OCI-LY3 (cell line): ENCODE data around the gene CEBPB.
"Not testable (repeated sequence)": the region's sequence is repeated elsewhere in the genome, so short reads cannot be mapped to it uniquely, and the experiment has no call there.

ENCODE experiments used
- H2AFZ ChIP-seq: fragments of 200-600, 300-600 bp; shearing (Covaris generic); 2 replicates; pipeline ENCODE4 v1.6.0; 2014; ENCODE audit warnings: antibody characterized with exemption, low read depth, low read length
- H3K27ac ChIP-seq: fragments of 200-600, 300-600 bp; sonication (generic); 2 replicates; pipeline ENCODE4 v1.5.1; 2014; ENCODE audit warnings: mild to moderate bottlenecking, low read length, moderate library complexity, mixed read lengths
- H3K27me3 ChIP-seq: fragments of 200-600, 300-600 bp; sonication (generic); 2 replicates; pipeline ENCODE4 v1.6.1; 2014; ENCODE audit warnings: low read depth, low read length, mixed read lengths
- H3K36me3 ChIP-seq: fragments of 200-600, 300-600 bp; sonication (generic); replicated peaks from 2 replicates; pipeline ENCODE3; 2014; ENCODE audit warnings: low read depth, low read length, mixed read lengths
- H3K4me1 ChIP-seq: fragments of 300-600, 200-600 bp; sonication (generic); 2 replicates; pipeline ENCODE4 v1.6.1; 2014; ENCODE audit warnings: low read length, mixed read lengths
- H3K4me2 ChIP-seq: fragments of 200-600, 300-600 bp; sonication (generic); 2 replicates; pipeline ENCODE4 v1.6.1; 2014; ENCODE audit warnings: low read length, mixed read lengths
- H3K4me3 ChIP-seq: fragments of 300-600, 200-600 bp; sonication (generic); 2 replicates; pipeline ENCODE4 v1.5.1; 2014; ENCODE audit warnings: antibody characterized with exemption, mild to moderate bottlenecking, low read length, moderate library complexity
- H3K79me2 ChIP-seq: fragments of 300-600, 200-600 bp; shearing (Covaris generic); 2 replicates; pipeline ENCODE4 v1.6.1; 2014; ENCODE audit warnings: mild to moderate bottlenecking, low read length, mixed read lengths
- H3K9ac ChIP-seq: fragments of 300-600, 200-600 bp; shearing (Covaris generic); 2 replicates; pipeline ENCODE4 v1.6.0; 2014; ENCODE audit warnings: mild to moderate bottlenecking, low read length, moderate library complexity
- H3K9me3 ChIP-seq: fragments of 200-600, 300-600 bp; shearing (Covaris generic); 2 replicates; pipeline ENCODE4 v1.6.1; 2014; ENCODE audit warnings: low read length, mixed read lengths; ENCODE audit not compliant: insufficient read depth
- H4K20me1 ChIP-seq: fragments of 200-600, 300-600 bp; sonication (generic); 2 replicates; pipeline ENCODE4 v1.6.1; 2016; ENCODE audit warnings: low read length, mixed read lengths; ENCODE audit not compliant: insufficient read depth
- CTCF ChIP-seq: fragments of 200-600, 300-600 bp; sonication (generic); IDR thresholded peaks from 2 replicates; pipeline ENCODE4 v1.5.1; 2014; ENCODE audit warnings: antibody characterized with exemption, low read length, low read depth
- EZH2phosphoT487 ChIP-seq: fragments of 200-600 bp; shearing (Covaris generic); IDR thresholded peaks from 2 replicates; pipeline ENCODE4 v1.6.1; 2018; ENCODE audit warnings: antibody characterized with exemption, mixed run types, low read depth

CEBPB gene

GRCh38 chr20:50202677-50203076 is 12.0 kb downstream of the CEBPB start:
- H3K4me1 ChIP-seq = no peaks in the 10 kb centered on the region
- no peak overlapping the region for H3K4me2 ChIP-seq
- no peaks in the 10 kb centered on the region for H3K79me2 ChIP-seq
- H3K9me3 ChIP-seq = 0 out of 2 replicates have a peak, but pooled peaks cover 6% of the 10 kb centered on the region
- peaks cover 30% of the 10 kb centered on the region; the same call in 1 of the 2 replicates for H3K27me3 ChIP-seq
- no peak overlapping the region for H3K4me3 ChIP-seq
- H4K20me1 ChIP-seq = no peaks in the 10 kb centered on the region
- H3K27ac ChIP-seq = no peak overlapping the region
- TF ChIP-seq EZH2phosphoT487 (no peak), CTCF (no peak)
- no peak overlapping the region for H2AFZ ChIP-seq
- H3K9ac ChIP-seq = no peak overlapping the region
- H3K36me3 ChIP-seq = no peaks in the 10 kb centered on the region

- Histone ChIP-seq H4K20me1 (no peaks in the 10 kb centered on the region), H3K4me3 (no peak overlapping the region), H3K27me3 (peaks cover 41% of the 10 kb centered on the region), H3K4me2 (no peak overlapping the region), H3K36me3 (no peaks in the 10 kb centered on the region), H3K9ac (no peak overlapping the region), H3K79me2 (no peaks in the 10 kb centered on the region), H3K27ac (no peak overlapping the region), H2AFZ (no peak overlapping the region), H3K9me3 (0 out of 2 replicates have a peak, but pooled peaks cover 6% of the 10 kb centered on the region), H3K4me1 (no peaks in the 10 kb centered on the region)
- TF ChIP-seq EZH2phosphoT487 (no peak), CTCF (no peak)
Observed at GRCh38 chr20:50203951-50204937, 13.6 kb downstream of the CEBPB start.

- peaks cover 57% of the 10 kb centered on the region for H3K27me3 ChIP-seq
- no peak overlapping the region for H2AFZ ChIP-seq
- H3K27ac ChIP-seq = no peak overlapping the region
- H3K9me3 ChIP-seq = 0 out of 2 replicates have a peak, but pooled peaks cover 6% of the 10 kb centered on the region
- no peaks in the 10 kb centered on the region for H3K79me2 ChIP-seq
- H3K4me3 ChIP-seq = no peak overlapping the region
- H4K20me1 ChIP-seq = no peaks in the 10 kb centered on the region
- TF ChIP-seq EZH2phosphoT487 (no peak), CTCF (no peak)
- H3K4me1 ChIP-seq = no peaks in the 10 kb centered on the region
- no peaks in the 10 kb centered on the region for H3K36me3 ChIP-seq
- H3K4me2 ChIP-seq = no peak overlapping the region
- no peak overlapping the region for H3K9ac ChIP-seq
Observed at GRCh38 chr20:50207026-50207425, 16.4 kb downstream of the CEBPB start.

- TF ChIP-seq EZH2phosphoT487 = no peak
- TF ChIP-seq CTCF = no peak
- Histone ChIP-seq H3K27me3 (peaks cover 64% of the 10 kb centered on the region), H3K9me3 (0 out of 2 replicates have a peak, but pooled peaks cover 6% of the 10 kb centered on the region), H3K27ac (no peak overlapping the region), H3K4me2 (no peak overlapping the region), H4K20me1 (no peaks in the 10 kb centered on the region), H2AFZ (no peak overlapping the region), H3K4me3 (no peak overlapping the region), H3K79me2 (no peaks in the 10 kb centered on the region), H3K9ac (no peak overlapping the region), H3K4me1 (no peaks in the 10 kb centered on the region), H3K36me3 (no peaks in the 10 kb centered on the region)
Observed at GRCh38 chr20:50208085-50208491, 17.5 kb downstream of the CEBPB start.

GRCh38 chr20:50208815-50209214 is 18.2 kb downstream of the CEBPB start:
- H3K9me3 ChIP-seq, H3K27ac ChIP-seq, H3K36me3 ChIP-seq, H3K4me3 ChIP-seq, H3K4me2 ChIP-seq, H4K20me1 ChIP-seq, H2AFZ ChIP-seq, H3K9ac ChIP-seq, H3K79me2 ChIP-seq, H3K4me1 ChIP-seq: not testable (repeated sequence)
- H3K27me3 ChIP-seq = peaks cover 61% of the 10 kb centered on the region
